ENCODE measurements around the gene GNGT2.

The GNGT2 gene

DNA sequence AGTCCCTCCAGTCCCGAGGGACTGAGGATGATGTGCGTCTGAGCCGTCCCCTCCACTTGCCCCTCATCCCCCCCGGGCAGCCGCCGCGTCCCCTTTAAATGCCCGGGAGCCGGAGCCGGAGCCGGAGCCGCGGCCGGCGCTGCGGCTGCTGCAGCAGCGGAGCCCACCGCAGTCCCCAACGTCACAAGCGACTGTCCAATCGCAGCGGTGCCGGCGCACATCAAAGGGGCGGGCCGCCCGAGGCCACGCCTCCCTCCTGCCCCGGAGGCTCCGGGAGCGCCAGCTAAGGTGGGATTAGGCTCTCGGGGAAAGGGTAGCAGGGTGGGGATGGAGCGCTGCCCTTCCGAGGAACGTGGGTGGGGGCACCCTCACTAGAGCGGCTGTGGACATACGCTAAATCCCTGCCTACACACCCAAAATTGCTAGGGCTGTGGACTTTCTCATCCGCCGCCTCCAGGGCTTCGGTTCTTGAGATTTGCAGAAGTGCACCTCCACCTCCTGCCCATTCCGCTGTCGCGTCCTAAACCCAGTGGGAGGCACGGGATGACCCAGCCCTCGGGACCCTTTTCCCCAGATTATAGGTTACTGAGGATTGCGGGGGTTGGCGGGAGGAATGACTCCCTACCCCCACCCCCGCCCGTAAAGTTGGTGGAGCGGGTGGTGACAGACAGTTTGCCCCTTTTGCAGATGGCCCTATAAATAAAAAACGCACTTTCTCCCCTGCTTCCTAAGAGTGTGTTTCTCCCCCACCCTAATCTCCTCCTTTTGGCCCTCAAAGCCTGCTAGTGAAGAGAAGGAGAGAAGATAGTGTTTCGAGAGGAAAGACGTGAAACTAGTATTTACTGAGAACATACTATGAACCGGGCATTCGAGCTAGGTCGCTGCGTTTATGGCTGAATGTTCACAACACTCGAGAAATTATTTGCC, 20.5 kb upstream of the GNGT2 start, which contains the start of gene PHOSPHO1 (continued):
- TF ChIP-seq, protein P1, sequence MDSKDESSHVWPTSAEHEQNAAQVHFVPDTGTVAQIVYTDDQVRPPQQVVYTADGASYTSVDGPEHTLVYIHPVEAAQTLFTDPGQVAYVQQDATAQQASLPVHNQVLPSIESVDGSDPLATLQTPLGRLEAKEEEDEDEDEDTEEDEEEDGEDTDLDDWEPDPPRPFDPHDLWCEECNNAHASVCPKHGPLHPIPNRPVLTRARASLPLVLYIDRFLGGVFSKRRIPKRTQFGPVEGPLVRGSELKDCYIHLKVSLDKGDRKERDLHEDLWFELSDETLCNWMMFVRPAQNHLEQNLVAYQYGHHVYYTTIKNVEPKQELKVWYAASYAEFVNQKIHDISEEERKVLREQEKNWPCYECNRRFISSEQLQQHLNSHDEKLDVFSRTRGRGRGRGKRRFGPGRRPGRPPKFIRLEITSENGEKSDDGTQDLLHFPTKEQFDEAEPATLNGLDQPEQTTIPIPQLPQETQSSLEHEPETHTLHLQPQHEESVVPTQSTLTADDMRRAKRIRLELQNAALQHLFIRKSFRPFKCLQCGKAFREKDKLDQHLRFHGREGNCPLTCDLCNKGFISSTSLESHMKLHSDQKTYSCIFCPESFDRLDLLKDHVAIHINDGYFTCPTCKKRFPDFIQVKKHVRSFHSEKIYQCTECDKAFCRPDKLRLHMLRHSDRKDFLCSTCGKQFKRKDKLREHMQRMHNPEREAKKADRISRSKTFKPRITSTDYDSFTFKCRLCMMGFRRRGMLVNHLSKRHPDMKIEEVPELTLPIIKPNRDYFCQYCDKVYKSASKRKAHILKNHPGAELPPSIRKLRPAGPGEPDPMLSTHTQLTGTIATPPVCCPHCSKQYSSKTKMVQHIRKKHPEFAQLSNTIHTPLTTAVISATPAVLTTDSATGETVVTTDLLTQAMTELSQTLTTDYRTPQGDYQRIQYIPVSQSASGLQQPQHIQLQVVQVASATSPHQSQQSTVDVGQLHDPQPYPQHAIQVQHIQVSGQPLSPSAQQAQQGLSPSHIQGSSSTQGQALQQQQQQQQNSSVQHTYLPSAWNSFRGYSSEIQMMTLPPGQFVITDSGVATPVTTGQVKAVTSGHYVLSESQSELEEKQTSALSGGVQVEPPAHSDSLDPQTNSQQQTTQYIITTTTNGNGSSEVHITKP (tag by site-specific recombination; IDR thresholded peaks at IDR 0.05): peak; percentile 61
- TF ChIP-seq ZNF335 (tag by site-specific recombination; conservative IDR thresholded peaks at IDR 0.05) (peak; percentile 76), ZNF302 (tag by site-specific recombination; IDR thresholded peaks at IDR 0.05; ENCODE audit: low read depth) (no peak), ZNF560 (tag by site-specific recombination; IDR thresholded peaks at IDR 0.05; ENCODE audit: borderline replicate concordance) (0 out of 2 replicates have a peak, but pooled peaks have one; percentile 19), ZNF555 (tag by site-specific recombination; conservative IDR thresholded peaks at IDR 0.05) (no peak), ZNF341 (tag by site-specific recombination; IDR thresholded peaks at IDR 0.05; ENCODE audit: low read depth) (peak; percentile 81), ZNF426 (tag by site-specific recombination; IDR thresholded peaks at IDR 0.05) (no peak), ZNF416 (tag by site-specific recombination; IDR thresholded peaks at IDR 0.05) (no peak), ZNF544 (tag by site-specific recombination; IDR thresholded peaks at IDR 0.05) (no peak), ZNF366 (tag by site-specific recombination; conservative IDR thresholded peaks at IDR 0.05) (no peak), SP7 (tag by site-specific recombination; IDR thresholded peaks at IDR 0.05) (peak; percentile 50), ZNF600 (tag by site-specific recombination; IDR thresholded peaks at IDR 0.05) (peak; percentile 80), ZNF2 (tag by site-specific recombination; IDR thresholded peaks at IDR 0.05) (no peak), TCF7L2 (IDR thresholded peaks at IDR 0.05; ENCODE audit: borderline replicate concordance, low read depth, low read length) (peak; percentile 100), IKZF3 (tag by site-specific recombination; IDR thresholded peaks at IDR 0.05) (peak; percentile 14; the same call in 1 of the 2 replicates), KLF8 (tag by site-specific recombination; IDR thresholded peaks at IDR 0.05) (no peak), ZNF843 (tag by site-specific recombination; IDR thresholded peaks at IDR 0.05) (no peak), ZNF610 (tag by site-specific recombination; IDR thresholded peaks at IDR 0.05; ENCODE audit: borderline replicate concordance) (no peak), ZBTB21 (tag by site-specific recombination; IDR thresholded peaks at IDR 0.05) (no peak), ZNF521 (tag by site-specific recombination; IDR thresholded peaks at IDR 0.05) (no peak), SP3 (tag by site-specific recombination; IDR thresholded peaks at IDR 0.05) (peak; percentile 85), ZNF707 (tag by site-specific recombination; IDR thresholded peaks at IDR 0.05) (no peak)
- TF ChIP-seq, protein P2, sequence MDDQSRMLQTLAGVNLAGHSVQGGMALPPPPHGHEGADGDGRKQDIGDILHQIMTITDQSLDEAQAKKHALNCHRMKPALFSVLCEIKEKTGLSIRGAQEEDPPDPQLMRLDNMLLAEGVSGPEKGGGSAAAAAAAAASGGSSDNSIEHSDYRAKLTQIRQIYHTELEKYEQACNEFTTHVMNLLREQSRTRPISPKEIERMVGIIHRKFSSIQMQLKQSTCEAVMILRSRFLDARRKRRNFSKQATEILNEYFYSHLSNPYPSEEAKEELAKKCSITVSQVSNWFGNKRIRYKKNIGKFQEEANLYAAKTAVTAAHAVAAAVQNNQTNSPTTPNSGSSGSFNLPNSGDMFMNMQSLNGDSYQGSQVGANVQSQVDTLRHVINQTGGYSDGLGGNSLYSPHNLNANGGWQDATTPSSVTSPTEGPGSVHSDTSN (CRISPR knock-in tag; IDR thresholded peaks at IDR 0.05): 0 out of 2 replicates have a peak, but pooled peaks have one; percentile 36
- TF ChIP-seq, protein P3, sequence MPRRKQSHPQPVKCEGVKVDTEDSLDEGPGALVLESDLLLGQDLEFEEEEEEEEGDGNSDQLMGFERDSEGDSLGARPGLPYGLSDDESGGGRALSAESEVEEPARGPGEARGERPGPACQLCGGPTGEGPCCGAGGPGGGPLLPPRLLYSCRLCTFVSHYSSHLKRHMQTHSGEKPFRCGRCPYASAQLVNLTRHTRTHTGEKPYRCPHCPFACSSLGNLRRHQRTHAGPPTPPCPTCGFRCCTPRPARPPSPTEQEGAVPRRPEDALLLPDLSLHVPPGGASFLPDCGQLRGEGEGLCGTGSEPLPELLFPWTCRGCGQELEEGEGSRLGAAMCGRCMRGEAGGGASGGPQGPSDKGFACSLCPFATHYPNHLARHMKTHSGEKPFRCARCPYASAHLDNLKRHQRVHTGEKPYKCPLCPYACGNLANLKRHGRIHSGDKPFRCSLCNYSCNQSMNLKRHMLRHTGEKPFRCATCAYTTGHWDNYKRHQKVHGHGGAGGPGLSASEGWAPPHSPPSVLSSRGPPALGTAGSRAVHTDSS (tag by site-specific recombination; IDR thresholded peaks at IDR 0.05): no peak
- TF ChIP-seq, protein P4, sequence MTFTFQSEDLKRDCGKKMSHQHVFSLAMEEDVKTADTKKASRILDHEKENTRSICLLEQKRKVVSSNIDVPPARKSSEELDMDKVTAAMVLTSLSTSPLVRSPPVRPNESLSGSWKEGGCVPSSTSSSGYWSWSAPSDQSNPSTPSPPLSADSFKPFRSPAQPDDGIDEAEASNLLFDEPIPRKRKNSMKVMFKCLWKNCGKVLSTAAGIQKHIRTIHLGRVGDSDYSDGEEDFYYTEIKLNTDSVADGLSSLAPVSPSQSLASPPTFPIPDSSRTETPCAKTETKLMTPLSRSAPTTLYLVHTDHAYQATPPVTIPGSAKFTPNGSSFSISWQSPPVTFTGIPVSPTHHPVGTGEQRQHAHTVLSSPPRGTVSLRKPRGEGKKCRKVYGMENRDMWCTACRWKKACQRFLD (tag by site-specific recombination; IDR thresholded peaks at IDR 0.05): no peak
- TF ChIP-seq, protein P5, sequence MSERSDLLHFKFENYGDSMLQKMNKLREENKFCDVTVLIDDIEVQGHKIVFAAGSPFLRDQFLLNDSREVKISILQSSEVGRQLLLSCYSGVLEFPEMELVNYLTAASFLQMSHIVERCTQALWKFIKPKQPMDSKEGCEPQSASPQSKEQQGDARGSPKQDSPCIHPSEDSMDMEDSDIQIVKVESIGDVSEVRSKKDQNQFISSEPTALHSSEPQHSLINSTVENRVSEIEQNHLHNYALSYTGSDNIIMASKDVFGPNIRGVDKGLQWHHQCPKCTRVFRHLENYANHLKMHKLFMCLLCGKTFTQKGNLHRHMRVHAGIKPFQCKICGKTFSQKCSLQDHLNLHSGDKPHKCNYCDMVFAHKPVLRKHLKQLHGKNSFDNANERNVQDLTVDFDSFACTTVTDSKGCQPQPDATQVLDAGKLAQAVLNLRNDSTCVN (tag by site-specific recombination; optimal IDR thresholded peaks at IDR 0.05): peak; percentile 50
- TF ChIP-seq, protein P6, sequence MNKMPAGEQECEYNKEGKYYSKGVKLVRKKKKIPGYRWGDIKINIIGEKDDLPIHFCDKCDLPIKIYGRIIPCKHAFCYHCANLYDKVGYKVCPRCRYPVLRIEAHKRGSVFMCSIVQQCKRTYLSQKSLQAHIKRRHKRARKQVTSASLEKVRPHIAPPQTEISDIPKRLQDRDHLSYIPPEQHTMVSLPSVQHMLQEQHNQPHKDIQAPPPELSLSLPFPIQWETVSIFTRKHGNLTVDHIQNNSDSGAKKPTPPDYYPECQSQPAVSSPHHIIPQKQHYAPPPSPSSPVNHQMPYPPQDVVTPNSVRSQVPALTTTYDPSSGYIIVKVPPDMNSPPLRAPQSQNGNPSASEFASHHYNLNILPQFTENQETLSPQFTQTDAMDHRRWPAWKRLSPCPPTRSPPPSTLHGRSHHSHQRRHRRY (tag by site-specific recombination; IDR thresholded peaks at IDR 0.05): no peak

Measured in HEK293 (cell line).